Spleen (tissue), 11 donors: ENCODE data around the gene NRIP2. TPM values are rescaled to one million over a fixed set of nuclear protein-coding genes. Genes with fewer than 3 reads are reported as not detected.

Experiments
- DNase-seq: peaks from one replicate; pipeline ENCODE4 v3.0.0-alpha.2; 2020
- H3K27ac ChIP-seq, 8 donors: fragments of 200-600 bp; sonication (generic) in 7 of 8; 1 replicate in 4 of 8; 2 replicates in 4 of 8; pipeline versions ENCODE4 v1.5.0 to v1.8.0; 2016 to 2021; ENCODE audit warnings: inconsistent platforms in 4 of 8, mild to moderate bottlenecking in 4 of 8, moderate library complexity in 1 of 8
- H3K27me3 ChIP-seq, 7 donors: fragments of 200-600 bp; sonication (generic) in 6 of 7; replicated peaks in 1 of 7; 1 replicate in 4 of 7; 2 replicates in 3 of 7; pipeline versions ENCODE4 v1.5.0 to v1.8.0; 2016 to 2021; ENCODE audit warnings: inconsistent platforms in 3 of 7, mild to moderate bottlenecking in 1 of 7
- H3K36me3 ChIP-seq, 6 donors: fragments of 200-600 bp; sonication (generic) in 5 of 6; 1 replicate in 4 of 6; 2 replicates in 2 of 6; pipeline versions ENCODE4 v1.5.0 to v1.8.0; 2016 to 2021; ENCODE audit warnings: inconsistent platforms in 2 of 6
- H3K4me1 ChIP-seq, 6 donors: fragments of 200-600 bp; sonication (generic) in 5 of 6; 1 replicate in 3 of 6; 2 replicates in 3 of 6; pipeline versions ENCODE4 v1.5.0 to v1.8.0; 2016 to 2021; ENCODE audit warnings: inconsistent platforms in 3 of 6
- H3K4me3 ChIP-seq, 8 donors: fragments of 200-600 bp; sonication (generic) in 7 of 8; 1 replicate in 4 of 8; 2 replicates in 4 of 8; pipeline versions ENCODE4 v1.5.0 to v1.8.0; 2016 to 2021; ENCODE audit warnings: inconsistent platforms in 4 of 8, mild to moderate bottlenecking in 4 of 8, moderate library complexity in 2 of 8
- H3K9me3 ChIP-seq, 8 donors: fragments of 200-600 bp; sonication (generic) in 7 of 8; 1 replicate in 4 of 8; 2 replicates in 4 of 8; pipeline versions ENCODE4 v1.5.0 to v1.8.0; 2016 to 2021; ENCODE audit warnings: inconsistent platforms in 4 of 8
- CTCF ChIP-seq, 11 experiments: fragments of 200-600 bp in 7 of 11; fragments of 450-650 bp in 4 of 11; sonication (generic) in 4 of 11; IDR thresholded peaks in 8 of 11; conservative IDR thresholded peaks in 3 of 11; 1 replicate in 7 of 11; 2 replicates in 4 of 11; pipeline versions ENCODE4 v1.4.0 to v1.8.0; 2016 to 2021; ENCODE audit warnings: antibody characterized with exemption in 11 of 11, inconsistent platforms in 4 of 11, mild to moderate bottlenecking in 1 of 11
- POLR2A ChIP-seq, 3 donors: fragments of 450-650 bp; IDR thresholded peaks; one replicate each; pipeline ENCODE4 v1.5.1; 2017; ENCODE audit warnings: antibody characterized with exemption in 3 of 3, mild to moderate bottlenecking in 1 of 3
- POLR2AphosphoS5 ChIP-seq, 3 donors: sonication (generic); formaldehyde crosslinking; IDR thresholded peaks; one replicate each; pipeline ENCODE4 v1.5.1; 2017; ENCODE audit warnings: antibody characterized with exemption in 3 of 3
- whole genome bisulfite sequencing, 5 donors: extraction: QIAGEN DNeasy Blood & Tissue Kit in 3 of 5; methylation state at CpG; one replicate each; pipeline versions ENCODE4 v1.1.5 to v1.1.7; 2013 to 2018; 5-methylcytosine and 5-hydroxymethylcytosine counted together
- intact Hi-C: fragments of 100-400 bp; cut with DNase I; formaldehyde crosslinking; loops from one replicate; pipeline ENCODE4 v1.15.0; 2023; ENCODE audit warnings: low total_unique reads
- polyA plus RNA-seq, 3 donors: library from polyadenylated mRNA; stranded (reverse); fragments of 200-250 nt; gene quantifications; one replicate each; pipeline ENCODE4 v1.2.1, GENCODE V29; 2013
- total RNA-seq, 7 donors: library from RNA; depleted of rRNA in 3 of 7; stranded (reverse); fragments of >200 nt in 3 of 7; fragmentation: NEBNext Ultra II Directional in 4 of 7; extraction: Animal tissue kit (Norgen Biotek cat#: 25700) in 4 of 7; gene quantifications; one replicate each; pipeline versions ENCODE4 v1.1.0 to v1.2.1, GENCODE V29; 2016 to 2021
- donor health status: healthy with polysubstance abuse.
- donor health status: DM: no; HTN: no; CAD: no; lungs with moderate emphysema.
- donor health status: DM: no; HTN: no; CAD: no.
- donor health status: Bipolar disorder and iron deficiency.
- donor health status: healthy.
- donor health status: DM: no; HTN: no; CAD: no.
- donor health status: DM: yes; HTN: yes; CAD: no.

NRIP2 gene
- total and polyA plus RNA-seq, 10 donors = 1.3 to 18.8 (median 10.5) TPM

- Histone ChIP-seq H3K27ac (no peak overlapping the region), H3K27me3 (peaks cover 0 to 29% (median 7%) of the 10 kb centered on the region in 7 donors), H3K4me3 (peak overlapping the region in 4 of 8 donors; percentile 11 to 61 (median 18)), H3K36me3 (no peaks in the 10 kb centered on the region), H3K9me3 (no peaks in the 10 kb centered on the region), H3K4me1 (peaks cover 5 to 12% (median 10%) of the 10 kb centered on the region in 6 donors)
- DNase-seq = peak; percentile 86
- TF ChIP-seq CTCF (IDR thresholded peaks at IDR 0.05 in 8 of 11, conservative IDR thresholded peaks at IDR 0.05 in 3 of 11) = peak; percentile 66 to 94 (median 87)
- no peak for TF ChIP-seq POLR2A (IDR thresholded peaks at IDR 0.05)
- intact Hi-C loops = no loop called here
- WGBS, 5 donors = 12 to 18% (median 14%) methylated on average over 25 of the region's 25 CpGs
Observed at GRCh38 chr12:2783936-2784600, 50.8 kb downstream of the NRIP2 start.

- Histone ChIP-seq H3K4me3 (no peak overlapping the region), H3K36me3 (no peaks in the 10 kb centered on the region), H3K9me3 (no peaks in the 10 kb centered on the region), H3K27me3 (peaks cover 0 to 22% (median 7%) of the 10 kb centered on the region in 7 donors), H3K4me1 (peaks cover 5 to 11% (median 9%) of the 10 kb centered on the region in 6 donors), H3K27ac (no peak overlapping the region)
- TF ChIP-seq POLR2AphosphoS5 (IDR thresholded peaks at IDR 0.05) = no peak
- no peak for TF ChIP-seq POLR2A (IDR thresholded peaks at IDR 0.05)
- TF ChIP-seq CTCF (IDR thresholded peaks at IDR 0.05 in 8 of 11, conservative IDR thresholded peaks at IDR 0.05 in 3 of 11) = no peak
- intact Hi-C loops = no loop called here
- WGBS, 5 donors = 53 to 72% (median 68%) methylated on average over 4 of the region's 4 CpGs
- no peak for DNase-seq
Observed at GRCh38 chr12:2779281-2779680, 55.6 kb downstream of the NRIP2 start.

GRCh38 chr12:2776129-2776806, 58.6 kb downstream of the NRIP2 start:
- 84 to 92% (median 86%) methylated on average over 20 of the region's 20 CpGs for WGBS, 5 donors
- no peak for DNase-seq
- Histone ChIP-seq H3K27ac (no peak overlapping the region), H3K36me3 (no peaks in the 10 kb centered on the region), H3K9me3 (no peaks in the 10 kb centered on the region), H3K4me1 (no peaks in the 10 kb centered on the region), H3K27me3 (no peaks in the 10 kb centered on the region), H3K4me3 (no peak overlapping the region)
- intact Hi-C loops = no loop called here
- no peak for TF ChIP-seq POLR2AphosphoS5 (IDR thresholded peaks at IDR 0.05)
- TF ChIP-seq CTCF (IDR thresholded peaks at IDR 0.05 in 8 of 11, conservative IDR thresholded peaks at IDR 0.05 in 3 of 11) = no peak
- no peak for TF ChIP-seq POLR2A (IDR thresholded peaks at IDR 0.05)

GRCh38 chr12:2775431-2775830, 59.4 kb downstream of the NRIP2 start:
- intact Hi-C loops = no loop called here
- H3K36me3 ChIP-seq = no peaks in the 10 kb centered on the region
- DNase-seq = no peak
- no peaks in the 10 kb centered on the region for H3K4me1 ChIP-seq
- H3K9me3 ChIP-seq = no peaks in the 10 kb centered on the region
- no peak overlapping the region for H3K27ac ChIP-seq
- H3K4me3 ChIP-seq = no peak overlapping the region
- H3K27me3 ChIP-seq = no peaks in the 10 kb centered on the region
- WGBS, 5 donors = 73 to 87% (median 85%) methylated on average over 6 to 8 of the region's 8 CpGs
- TF ChIP-seq POLR2AphosphoS5 (IDR thresholded peaks at IDR 0.05) (no peak), POLR2A (IDR thresholded peaks at IDR 0.05) (no peak), CTCF (IDR thresholded peaks at IDR 0.05 in 8 of 11, conservative IDR thresholded peaks at IDR 0.05 in 3 of 11) (no peak)
